Spleen (tissue), 11 donors: Measurements from ENCODE around the gene YPEL2. TPM values are rescaled to one million over a fixed set of nuclear protein-coding genes. Genes with fewer than 3 reads are reported as not detected.
A peak's percentile ranks its signal among the peaks of the same experiment; 100 is the strongest.

Source experiments
- DNase-seq: peaks from one replicate; pipeline ENCODE4 v3.0.0-alpha.2; 2020
- H3K27ac ChIP-seq, 8 donors: fragments of 200-600 bp; sonication (generic) in 7 of 8; 1 replicate in 4 of 8; 2 replicates in 4 of 8; pipeline versions ENCODE4 v1.5.0 to v1.8.0; 2016 to 2021; ENCODE audit warnings: inconsistent platforms in 4 of 8, mild to moderate bottlenecking in 4 of 8, moderate library complexity in 1 of 8
- H3K27me3 ChIP-seq, 7 donors: fragments of 200-600 bp; sonication (generic) in 6 of 7; replicated peaks in 1 of 7; 1 replicate in 4 of 7; 2 replicates in 3 of 7; pipeline versions ENCODE4 v1.5.0 to v1.8.0; 2016 to 2021; ENCODE audit warnings: inconsistent platforms in 3 of 7, mild to moderate bottlenecking in 1 of 7
- H3K36me3 ChIP-seq, 6 donors: fragments of 200-600 bp; sonication (generic) in 5 of 6; 1 replicate in 4 of 6; 2 replicates in 2 of 6; pipeline versions ENCODE4 v1.5.0 to v1.8.0; 2016 to 2021; ENCODE audit warnings: inconsistent platforms in 2 of 6
- H3K4me1 ChIP-seq, 6 donors: fragments of 200-600 bp; sonication (generic) in 5 of 6; 1 replicate in 3 of 6; 2 replicates in 3 of 6; pipeline versions ENCODE4 v1.5.0 to v1.8.0; 2016 to 2021; ENCODE audit warnings: inconsistent platforms in 3 of 6
- H3K4me3 ChIP-seq, 8 donors: fragments of 200-600 bp; sonication (generic) in 7 of 8; 1 replicate in 4 of 8; 2 replicates in 4 of 8; pipeline versions ENCODE4 v1.5.0 to v1.8.0; 2016 to 2021; ENCODE audit warnings: inconsistent platforms in 4 of 8, mild to moderate bottlenecking in 4 of 8, moderate library complexity in 2 of 8
- H3K9me3 ChIP-seq, 8 donors: fragments of 200-600 bp; sonication (generic) in 7 of 8; 1 replicate in 4 of 8; 2 replicates in 4 of 8; pipeline versions ENCODE4 v1.5.0 to v1.8.0; 2016 to 2021; ENCODE audit warnings: inconsistent platforms in 4 of 8
- CTCF ChIP-seq, 11 experiments: fragments of 200-600 bp in 7 of 11; fragments of 450-650 bp in 4 of 11; sonication (generic) in 4 of 11; IDR thresholded peaks in 8 of 11; conservative IDR thresholded peaks in 3 of 11; 1 replicate in 7 of 11; 2 replicates in 4 of 11; pipeline versions ENCODE4 v1.4.0 to v1.8.0; 2016 to 2021; ENCODE audit warnings: antibody characterized with exemption in 11 of 11, inconsistent platforms in 4 of 11, mild to moderate bottlenecking in 1 of 11
- POLR2A ChIP-seq, 3 donors: fragments of 450-650 bp; IDR thresholded peaks; one replicate each; pipeline ENCODE4 v1.5.1; 2017; ENCODE audit warnings: antibody characterized with exemption in 3 of 3, mild to moderate bottlenecking in 1 of 3
- POLR2AphosphoS5 ChIP-seq, 3 donors: sonication (generic); formaldehyde crosslinking; IDR thresholded peaks; one replicate each; pipeline ENCODE4 v1.5.1; 2017; ENCODE audit warnings: antibody characterized with exemption in 3 of 3
- WGBS, 5 donors: extraction: QIAGEN DNeasy Blood & Tissue Kit in 3 of 5; methylation state at CpG; one replicate each; pipeline versions ENCODE4 v1.1.5 to v1.1.7; 2013 to 2018; 5-methylcytosine and 5-hydroxymethylcytosine counted together
- intact Hi-C: fragments of 100-400 bp; cut with DNase I; formaldehyde crosslinking; loops from one replicate; pipeline ENCODE4 v1.15.0; 2023; ENCODE audit warnings: low total_unique reads
- polyA plus RNA-seq, 3 donors: library from polyadenylated mRNA; stranded (reverse); fragments of 200-250 nt; gene quantifications; one replicate each; pipeline ENCODE4 v1.2.1, GENCODE V29; 2013
- total RNA-seq, 7 donors: library from RNA; depleted of rRNA in 3 of 7; stranded (reverse); fragments of >200 nt in 3 of 7; fragmentation: NEBNext Ultra II Directional in 4 of 7; extraction: Animal tissue kit (Norgen Biotek cat#: 25700) in 4 of 7; gene quantifications; one replicate each; pipeline versions ENCODE4 v1.1.0 to v1.2.1, GENCODE V29; 2016 to 2021
- donor health status: healthy with polysubstance abuse.
- donor health status: DM: no; HTN: no; CAD: no; lungs with moderate emphysema.
- donor health status: DM: no; HTN: no; CAD: no.
- donor health status: Bipolar disorder and iron deficiency.
- donor health status: healthy.
- donor health status: DM: no; HTN: no; CAD: no.
- donor health status: DM: yes; HTN: yes; CAD: no.

The YPEL2 gene
- total and polyA plus RNA-seq, 10 donors, result 6.7 to 45.6 (median 30.5) TPM

- DNase-seq, result no peak
- Histone ChIP-seq H3K9me3 (no peaks in the 10 kb centered on the region), H3K27me3 (no peaks in the 10 kb centered on the region), H3K4me1 (peaks cover 5 to 34% (median 15%) of the 10 kb centered on the region in 6 donors), H3K4me3 (no peak overlapping the region), H3K27ac (no peak overlapping the region), H3K36me3 (no peaks in the 10 kb centered on the region)
- 82 to 96% (median 92%) methylated on average over 2 to 3 of the region's 3 CpGs for WGBS, 5 donors
- TF ChIP-seq POLR2AphosphoS5 (IDR thresholded peaks at IDR 0.05), result no peak
- TF ChIP-seq POLR2A (IDR thresholded peaks at IDR 0.05), result no peak
- no peak for TF ChIP-seq CTCF (IDR thresholded peaks at IDR 0.05 in 8 of 11, conservative IDR thresholded peaks at IDR 0.05 in 3 of 11)
- intact Hi-C loops, result no loop called here
Observed at GRCh38 chr17:59420901-59421300, 89.4 kb downstream of the YPEL2 start.

GRCh38 chr17:59421722-59422121 is 90.3 kb downstream of the YPEL2 start:
- WGBS, 5 donors, result 79 to 94% (median 89%) methylated on average over 6 of the region's 6 CpGs
- no peak for DNase-seq
- intact Hi-C loops, result no loop called here
- TF ChIP-seq POLR2AphosphoS5 (IDR thresholded peaks at IDR 0.05) (no peak), CTCF (IDR thresholded peaks at IDR 0.05 in 8 of 11, conservative IDR thresholded peaks at IDR 0.05 in 3 of 11) (no peak), POLR2A (IDR thresholded peaks at IDR 0.05) (no peak)
- peaks cover 10 to 42% (median 21%) of the 10 kb centered on the region in 6 donors for H3K4me1 ChIP-seq
- no peak overlapping the region for H3K27ac ChIP-seq
- H3K9me3 ChIP-seq, result no peaks in the 10 kb centered on the region
- no peak overlapping the region for H3K4me3 ChIP-seq
- H3K27me3 ChIP-seq, result no peaks in the 10 kb centered on the region
- no peaks in the 10 kb centered on the region for H3K36me3 ChIP-seq

GRCh38 chr17:59423137-59423724 is 91.8 kb downstream of the YPEL2 start:
- no peaks in the 10 kb centered on the region for H3K27me3 ChIP-seq
- WGBS, 5 donors, result 52 to 73% (median 65%) methylated on average over 6 to 9 of the region's 9 CpGs
- no peak for DNase-seq
- no peaks in the 10 kb centered on the region for H3K36me3 ChIP-seq
- no peak overlapping the region for H3K4me3 ChIP-seq
- no peaks in the 10 kb centered on the region for H3K9me3 ChIP-seq
- intact Hi-C loops, result no loop called here
- H3K4me1 ChIP-seq, result peaks cover 10 to 57% (median 34%) of the 10 kb centered on the region in 6 donors
- TF ChIP-seq CTCF (IDR thresholded peaks at IDR 0.05 in 8 of 11, conservative IDR thresholded peaks at IDR 0.05 in 3 of 11) (no peak), POLR2AphosphoS5 (IDR thresholded peaks at IDR 0.05) (no peak), POLR2A (IDR thresholded peaks at IDR 0.05) (no peak)
- H3K27ac ChIP-seq, result peak overlapping the region in 7 of 8 donors; percentile 10 to 65 (median 41)

GRCh38 chr17:59423903-59424302 is 92.4 kb downstream of the YPEL2 start:
- H3K36me3 ChIP-seq, result no peaks in the 10 kb centered on the region
- TF ChIP-seq POLR2A (IDR thresholded peaks at IDR 0.05) (no peak), CTCF (IDR thresholded peaks at IDR 0.05 in 8 of 11, conservative IDR thresholded peaks at IDR 0.05 in 3 of 11) (no peak), POLR2AphosphoS5 (IDR thresholded peaks at IDR 0.05) (no peak)
- peak overlapping the region in 3 of 8 donors; percentile 41 to 65 (median 57) for H3K27ac ChIP-seq
- H3K4me1 ChIP-seq, result peaks cover 10 to 60% (median 35%) of the 10 kb centered on the region in 6 donors
- intact Hi-C loops, result no loop called here
- no peak overlapping the region for H3K4me3 ChIP-seq
- H3K27me3 ChIP-seq, result no peaks in the 10 kb centered on the region
- DNase-seq, result no peak
- WGBS, 5 donors, result 86 to 93% (median 91%) methylated on average over 8 to 9 of the region's 9 CpGs
- no peaks in the 10 kb centered on the region for H3K9me3 ChIP-seq
